T-helper 22 cell (primary cell): ENCODE results near the gene RFWD3.

Experiments used
- DNase-seq: peaks from one replicate; pipeline ENCODE4 v3.0.0-alpha.2; 2020; ENCODE audit warnings: low read depth

RFWD3 gene

DNA sequence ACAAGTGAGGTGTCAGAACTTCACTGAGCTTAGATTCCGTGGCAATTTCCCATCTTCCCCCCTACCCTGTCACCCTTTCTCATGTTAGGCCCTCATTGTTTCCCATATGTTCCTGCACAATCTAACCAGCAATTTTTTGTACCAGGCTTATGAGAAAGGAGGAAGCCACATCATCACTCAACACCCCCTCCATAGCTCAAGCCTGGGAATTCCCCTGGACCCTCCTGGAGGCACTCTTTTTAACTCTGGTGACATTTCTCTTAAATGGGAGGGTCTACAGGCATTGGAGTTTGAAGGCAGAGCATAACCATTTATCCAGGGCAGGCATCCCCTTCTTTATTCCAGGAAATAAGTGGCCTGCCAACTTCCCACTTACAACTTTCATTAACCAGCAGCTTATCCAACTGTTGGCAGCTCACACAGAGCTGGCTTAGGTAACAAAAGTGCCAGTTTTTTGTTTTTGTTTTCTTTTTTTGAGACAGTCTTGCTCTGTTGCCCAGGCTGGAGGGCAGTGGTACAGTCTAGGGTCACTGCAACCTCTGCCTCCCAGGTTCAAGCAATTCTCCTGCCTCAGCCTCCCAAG is 49.4 kb downstream of the RFWD3 start:
- no peak for DNase-seq

DNA sequence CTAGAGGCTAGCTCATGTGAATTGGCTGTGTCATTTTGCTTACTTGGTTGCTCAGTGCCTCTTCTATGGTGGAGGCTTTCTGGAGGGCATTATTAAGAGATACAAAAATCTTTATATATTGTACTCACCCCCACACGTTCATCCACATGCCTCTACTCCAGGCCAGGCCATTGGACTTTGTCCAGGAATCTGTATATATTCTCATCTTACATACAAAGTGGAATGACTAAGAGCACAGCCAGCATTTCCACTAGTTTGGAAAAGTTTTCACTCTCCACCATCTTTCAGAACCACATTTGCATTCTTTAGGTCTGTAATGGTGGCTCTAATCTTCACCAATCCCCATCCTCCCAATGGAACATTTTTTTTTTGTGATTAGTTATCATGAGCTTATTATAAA is 55.0 kb downstream of the RFWD3 start:
- DNase-seq, result no peak

DNA sequence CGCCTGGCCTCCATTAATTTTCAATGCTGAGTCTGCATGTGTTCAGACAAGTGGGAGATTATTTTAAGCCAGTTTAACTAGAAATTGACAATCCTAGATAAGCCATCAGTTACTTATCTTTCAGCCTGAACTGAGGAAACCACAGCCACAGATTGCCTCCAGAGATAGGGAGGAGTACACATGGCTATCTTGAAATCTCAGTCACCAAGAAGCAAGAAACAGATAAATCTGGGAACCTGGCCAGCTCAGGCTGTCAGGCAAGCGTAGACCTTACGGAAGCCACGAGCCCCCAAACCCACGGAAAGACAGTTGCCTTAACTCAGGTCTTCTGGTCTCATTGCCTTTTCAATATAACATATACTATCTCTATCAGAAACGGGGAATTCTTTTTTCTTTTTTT is 57.7 kb downstream of the RFWD3 start:
- peak; percentile 78 for DNase-seq

DNA sequence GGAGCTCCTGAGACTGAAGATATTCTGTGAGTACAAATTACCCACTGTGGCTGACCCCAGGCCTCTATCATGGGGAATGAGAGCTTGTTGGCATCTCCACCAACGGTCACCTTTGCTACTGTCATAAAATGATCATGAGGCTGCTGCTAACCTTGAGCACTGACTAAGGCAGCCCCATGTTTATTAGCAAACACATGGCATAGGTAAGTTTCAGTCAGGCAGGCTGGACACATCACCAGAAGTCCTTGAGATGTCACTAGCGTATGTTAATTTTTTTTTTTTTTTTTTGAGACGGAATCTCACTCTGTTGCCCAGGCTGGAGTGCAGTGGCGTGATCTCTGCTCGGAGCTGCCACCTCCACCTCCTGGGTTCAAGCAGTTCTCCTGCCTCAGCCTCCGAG is 58.3 kb downstream of the RFWD3 start:
- no peak for DNase-seq

DNA sequence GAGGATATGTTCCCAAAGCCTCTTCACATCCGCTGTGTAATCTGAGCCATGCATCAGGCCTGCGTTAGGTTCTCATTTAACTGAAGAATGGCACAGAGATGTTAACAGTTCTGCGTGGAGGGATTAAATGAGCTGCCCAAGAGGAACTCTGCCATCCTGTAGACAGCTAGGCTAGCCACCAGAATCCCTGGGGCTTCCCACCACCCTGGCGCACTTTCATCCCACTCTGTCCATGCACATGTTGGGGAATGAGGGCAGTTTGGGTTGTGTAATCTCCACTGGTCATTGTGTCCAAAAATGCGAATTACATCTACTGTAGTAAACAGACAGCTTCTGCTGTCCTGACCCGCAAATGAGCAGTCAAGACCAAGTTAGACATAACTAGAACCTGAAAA is 58.7 kb downstream of the RFWD3 start:
- no peak for DNase-seq

DNA sequence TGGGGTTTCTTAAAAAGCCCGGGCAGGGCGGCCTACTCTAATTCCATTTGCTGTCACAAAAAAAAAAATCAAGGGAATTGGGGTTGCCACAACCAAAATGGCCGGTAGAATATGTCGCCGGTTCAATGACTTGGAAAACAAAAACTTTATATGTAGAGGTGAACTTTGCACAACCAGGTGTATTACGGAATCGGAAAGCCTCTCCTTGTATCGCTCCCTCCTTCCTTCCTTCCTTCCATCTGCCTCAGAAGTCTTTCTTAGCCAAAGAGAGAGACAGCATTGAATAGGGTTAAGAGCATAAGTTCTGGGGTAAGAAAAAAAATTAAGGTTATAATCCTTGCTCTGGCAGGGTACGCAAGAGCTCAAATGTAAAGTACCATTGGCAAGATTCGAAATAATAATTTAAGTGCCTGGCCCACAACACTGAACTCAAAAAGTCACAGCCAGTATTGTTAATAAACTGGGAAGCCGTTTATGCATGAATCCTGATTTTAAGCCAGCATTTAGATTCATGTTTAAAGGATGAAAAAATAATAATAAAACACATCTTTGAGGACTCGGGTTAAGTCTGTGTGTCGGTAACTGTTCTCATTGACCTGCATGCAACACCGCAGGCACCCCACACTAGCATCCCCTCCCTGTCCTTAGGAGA is 59.2 kb downstream of the RFWD3 start:
- DNase-seq, result no peak

DNA sequence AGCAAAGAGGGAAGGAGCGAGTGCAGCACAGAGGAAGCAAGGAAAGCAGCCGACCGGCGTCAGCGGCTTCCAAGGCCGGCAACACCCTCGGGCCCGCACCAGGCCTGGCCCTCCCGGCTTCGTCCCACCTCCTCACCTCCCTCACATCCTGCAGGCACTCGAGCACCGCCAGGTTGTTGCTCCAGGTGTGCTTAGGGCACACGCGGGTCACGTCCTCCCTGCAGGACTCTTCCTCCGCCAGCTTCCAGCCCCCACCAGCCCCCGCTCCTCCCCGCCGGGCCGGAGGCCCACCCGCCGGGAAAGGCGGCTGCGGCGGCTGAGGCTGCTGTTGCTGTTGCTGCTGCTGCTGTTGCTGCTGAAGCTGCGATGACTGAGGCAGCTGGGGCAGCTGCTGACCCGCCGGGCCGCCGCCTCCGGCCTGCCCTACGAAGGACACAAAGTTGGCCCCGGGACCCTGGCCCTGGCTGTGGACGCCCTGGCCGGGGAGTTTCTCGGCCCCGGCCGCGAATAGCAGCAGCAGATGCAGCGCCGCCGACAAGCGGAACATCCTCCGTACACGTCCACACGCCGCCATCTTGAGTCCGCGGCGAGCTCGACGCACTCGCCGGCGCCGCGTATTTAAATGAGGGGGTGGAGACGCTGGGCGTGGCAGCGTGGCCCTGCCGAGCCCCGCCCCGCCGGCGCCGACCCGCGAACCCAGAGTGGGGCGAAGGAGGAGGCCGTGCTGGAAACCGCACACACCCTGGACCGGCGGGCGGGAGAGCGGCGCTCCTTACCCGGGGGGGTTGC is 60.0 kb downstream of the RFWD3 start, which contains the start of gene GLG1:
Gene GLG1 (minus strand): TSS at position 594 of the 789 bp plus-strand sequence. CDS start 20 bp downstream, at position 574.
- peak; percentile 84 for DNase-seq

DNA sequence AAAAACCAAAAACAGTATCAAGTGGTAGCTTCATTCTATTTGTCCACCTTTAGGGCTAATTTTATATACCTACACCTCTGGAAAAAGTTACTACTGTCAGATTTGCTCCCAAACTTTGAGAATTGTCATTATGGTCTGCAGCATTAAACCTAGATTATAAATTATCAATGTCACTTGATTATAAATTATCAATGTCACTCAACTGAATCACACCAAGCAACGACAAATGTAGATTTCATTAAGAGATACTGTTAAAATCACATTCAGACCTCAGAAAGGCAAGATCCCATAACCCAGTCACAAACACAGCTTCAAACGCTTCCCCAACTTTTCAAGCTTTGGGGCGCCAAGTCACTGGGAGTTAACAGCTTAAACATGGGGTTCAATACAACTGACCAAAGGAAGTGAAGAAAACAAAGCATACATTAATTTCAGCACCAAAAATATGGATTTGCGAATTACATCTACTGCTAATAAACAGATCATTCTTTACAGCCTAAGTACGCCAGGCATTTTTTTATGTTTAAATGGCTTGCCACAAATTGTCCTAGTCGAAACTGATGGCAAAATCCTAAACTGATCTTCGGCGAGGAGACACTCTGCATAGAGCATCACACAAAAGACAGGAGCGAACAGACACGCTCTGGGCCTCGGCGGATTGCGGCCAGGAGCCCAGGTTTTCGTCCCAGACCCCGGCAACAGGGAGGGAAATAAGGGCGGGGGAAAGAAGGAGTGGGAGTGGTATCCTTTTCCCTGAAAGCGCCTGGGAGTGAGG is 60.7 kb downstream of the RFWD3 start:
- DNase-seq, result no peak

DNA sequence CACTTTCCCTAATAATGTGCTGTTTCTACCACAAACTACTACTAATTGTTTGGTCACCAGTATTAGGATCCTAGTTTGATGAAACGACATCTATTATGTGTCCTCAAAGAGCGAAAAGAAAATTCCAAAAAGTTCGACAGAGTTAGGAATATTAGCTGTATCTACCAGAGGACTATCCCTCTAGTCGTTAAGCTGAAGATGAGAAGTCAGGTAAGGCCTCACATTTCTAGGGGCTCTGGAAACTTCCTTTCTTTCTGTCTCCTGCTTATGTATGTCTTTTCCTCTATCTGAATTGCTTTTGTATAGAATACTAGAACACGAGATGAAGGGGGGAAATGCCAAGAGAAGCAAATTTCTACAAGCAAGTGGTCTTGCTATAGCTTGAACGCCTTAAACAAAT is 61.3 kb downstream of the RFWD3 start:
- no peak for DNase-seq

DNA sequence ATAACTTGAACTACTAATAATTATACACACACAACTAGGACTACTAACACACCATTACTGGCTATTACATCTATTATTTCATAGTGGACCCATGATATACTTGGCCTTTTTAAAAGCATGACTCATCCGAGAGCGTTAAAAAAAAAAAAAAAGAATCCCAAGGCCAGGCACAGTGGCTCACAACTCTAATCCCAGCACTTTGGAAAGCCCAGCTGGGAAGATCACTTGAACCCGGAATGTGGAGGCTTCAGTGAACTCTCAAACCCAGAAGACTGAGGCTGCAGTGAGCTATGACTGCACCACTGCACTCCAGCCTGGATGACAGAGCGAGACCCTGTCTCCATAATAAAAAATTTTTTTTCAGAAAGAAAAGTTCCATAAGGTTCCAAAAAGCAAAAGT is 62.8 kb downstream of the RFWD3 start:
- DNase-seq, result no peak

- DNase-seq, result peak; percentile 68
These were observed 65.4 kb downstream of the RFWD3 start for GRCh38 chr16:74601126-74601871.

- no peak for DNase-seq
These were observed 70.1 kb downstream of the RFWD3 start for GRCh38 chr16:74596586-74596985.

DNA sequence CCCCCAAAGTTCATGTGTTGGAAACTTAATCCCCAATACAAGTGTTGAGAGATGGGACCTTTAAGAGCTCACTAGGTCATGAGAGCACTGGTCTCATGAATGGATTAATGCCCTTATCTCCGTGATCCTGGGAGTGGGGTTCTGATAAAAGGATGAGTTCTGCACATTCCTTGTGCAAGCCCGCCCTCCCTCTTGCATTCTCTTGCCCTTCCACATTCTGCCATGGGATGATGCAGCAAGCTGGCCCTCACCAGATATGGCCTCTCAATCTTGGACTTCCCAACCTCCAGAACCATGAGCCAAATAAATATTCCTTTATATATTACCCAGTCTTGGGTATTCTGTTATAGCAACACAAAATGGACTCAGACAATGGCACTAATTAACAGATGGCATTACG is 73.8 kb downstream of the RFWD3 start:
- DNase-seq, result no peak

DNA sequence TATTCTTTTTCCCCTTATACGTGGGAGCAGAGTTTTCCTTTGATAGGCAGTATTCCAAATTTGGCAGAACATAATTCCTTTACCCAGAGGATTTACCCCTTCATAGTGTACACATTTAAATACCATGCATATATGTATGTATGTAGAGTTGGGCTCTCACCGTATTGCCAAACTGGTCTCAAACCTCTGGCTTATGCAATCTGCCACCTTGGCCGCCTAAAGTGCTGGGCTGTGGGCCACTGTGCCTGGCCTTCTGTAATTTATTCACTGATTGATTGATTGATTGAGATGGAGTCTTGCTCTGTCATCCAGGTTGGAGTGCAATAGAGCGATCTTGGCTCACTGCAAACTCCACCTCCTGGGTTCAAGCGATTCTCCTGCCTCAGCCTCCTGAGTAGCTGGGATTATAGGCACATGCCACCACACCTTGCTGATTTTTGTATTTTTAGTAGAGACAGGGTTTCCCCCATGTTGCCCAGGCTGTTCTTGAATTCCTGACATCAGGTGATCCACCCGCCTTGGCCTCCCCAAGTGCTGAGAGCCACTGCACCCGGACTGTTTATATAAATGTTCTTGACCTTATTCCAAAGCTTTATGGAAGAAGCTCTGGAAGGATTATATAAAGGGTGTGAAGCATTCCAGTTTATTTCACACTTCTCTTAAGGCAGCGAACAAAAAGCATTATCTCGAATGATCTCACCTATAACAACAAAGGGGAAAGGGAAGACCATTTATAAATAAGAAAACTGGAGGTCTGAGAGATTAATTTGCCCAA is 74.6 kb downstream of the RFWD3 start:
- DNase-seq, result no peak

- DNase-seq, result no peak
These were observed 79.7 kb downstream of the RFWD3 start for GRCh38 chr16:74586948-74587347.

GRCh38 chr16:74585846-74586443 is 80.7 kb downstream of the RFWD3 start:
- DNase-seq, result no peak

DNA sequence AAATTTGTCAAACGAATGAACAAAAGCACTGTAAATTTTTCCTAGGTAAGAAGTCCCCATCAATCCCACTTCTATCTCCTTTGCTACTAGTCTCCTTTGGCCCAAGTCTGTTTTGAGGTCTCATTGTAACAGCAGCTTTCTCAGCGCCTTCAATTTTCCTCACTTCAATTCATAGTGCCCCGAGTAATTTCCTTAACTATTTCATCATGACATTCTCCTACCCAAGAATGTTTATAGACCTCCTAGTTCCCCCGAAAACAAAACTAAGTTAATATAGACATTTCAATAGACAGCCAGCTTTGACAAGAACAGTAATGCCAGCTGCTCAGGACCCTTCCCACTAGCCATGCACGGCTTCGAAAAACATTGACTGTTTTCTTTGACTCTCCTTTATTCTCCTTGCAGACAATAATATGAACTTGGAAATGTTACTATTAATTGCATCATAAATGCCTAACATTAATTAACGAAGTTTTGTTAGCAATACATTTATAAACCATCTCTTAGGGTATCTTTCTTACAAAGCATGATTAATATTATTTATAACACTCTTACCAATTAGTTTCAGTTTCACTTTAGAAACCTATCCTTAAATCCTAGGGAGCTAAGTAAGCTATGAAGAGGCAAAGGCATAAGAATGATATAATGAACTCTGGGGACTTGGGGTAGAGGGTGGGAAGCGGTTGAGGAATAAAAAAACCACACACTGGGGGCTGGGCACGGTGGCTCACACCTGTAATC is 82.6 kb downstream of the RFWD3 start:
- no peak for DNase-seq

DNA sequence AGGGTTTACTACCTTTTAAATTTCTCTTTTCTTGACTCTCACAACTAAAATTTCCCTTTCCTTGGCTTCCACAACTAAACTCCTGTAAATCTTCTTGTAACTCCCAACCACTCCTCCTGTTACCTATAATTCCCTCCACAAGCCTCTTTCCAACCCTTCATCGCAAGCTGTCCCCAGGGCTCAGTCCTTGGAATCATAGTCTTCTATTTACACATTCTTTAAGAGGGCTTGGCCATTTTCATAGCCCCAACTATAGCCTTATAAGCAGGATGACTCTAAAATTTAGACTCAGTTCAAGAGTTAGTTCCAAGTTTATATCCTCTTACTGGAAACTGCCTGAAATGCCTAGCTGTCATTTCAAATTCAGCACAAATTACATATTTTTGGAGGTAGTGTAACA is 83.7 kb downstream of the RFWD3 start:
- no peak for DNase-seq

DNA sequence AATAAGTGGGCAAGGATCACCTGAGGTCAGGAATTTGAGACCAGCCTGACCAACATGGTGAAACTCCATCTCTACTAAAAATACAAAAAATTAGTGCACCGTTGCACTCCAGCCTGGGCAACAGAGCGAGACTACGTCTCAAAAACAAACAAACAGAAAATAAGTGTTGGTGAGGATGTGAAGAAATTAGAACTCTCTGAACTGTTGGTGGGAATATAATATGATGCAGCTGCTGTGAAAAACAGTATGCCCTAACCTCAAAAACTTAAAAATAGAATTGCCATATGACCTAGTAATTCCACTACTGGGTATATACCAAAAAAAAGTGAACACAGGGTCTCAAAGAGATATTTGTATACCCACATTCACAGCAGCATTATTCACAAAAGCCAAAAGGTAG is 85.8 kb downstream of the RFWD3 start:
- DNase-seq, result no peak

DNA sequence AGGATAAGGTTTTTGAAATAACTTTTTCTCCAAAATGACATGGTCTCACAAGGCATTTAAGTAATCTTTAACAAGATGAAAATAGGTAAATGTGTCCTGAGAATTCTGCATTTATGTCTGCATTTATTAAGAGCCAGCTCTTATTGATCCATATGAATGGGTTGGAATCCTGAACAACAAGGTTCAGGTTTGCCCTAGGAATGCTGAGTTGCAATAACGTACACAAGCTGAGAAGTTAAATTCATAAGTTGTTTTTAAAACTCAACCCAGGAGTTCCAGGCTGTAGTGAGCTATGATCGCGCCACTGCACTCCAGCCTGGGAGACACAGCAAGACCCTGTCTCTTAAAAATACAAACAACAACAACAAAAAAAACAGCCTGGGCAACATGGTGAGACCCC is 87.8 kb downstream of the RFWD3 start:
- DNase-seq, result no peak
